Left colon (tissue), 2 donors: ENCODE results near the gene SPOP. TPM values are rescaled to one million over a fixed set of nuclear protein-coding genes. Genes with fewer than 3 reads are reported as not detected.

Experiments used
- ATAC-seq: fragments of 200-7000 bp; cut with Tn5 transposase; one replicate; pipeline ENCODE4 v1.9.1; 2020; ENCODE audit warnings: mild to moderate bottlenecking, moderate library complexity
- DNase-seq, 2 donors: peaks; one replicate each; pipeline ENCODE4 v3.0.0-alpha.2; 2020
- intact Hi-C, 2 donors: fragments of 100-400 bp; cut with DNase I in 1 of 2; cut with micrococcal nuclease in 1 of 2; formaldehyde crosslinking; loops; one replicate each; pipeline versions ENCODE4 v1.11.2 to v1.14.0; 2022; cut with DNase I, micrococcal nuclease
- total RNA-seq, 2 donors: library from RNA; stranded (reverse); fragmentation: NEBNext Ultra II Directional; extraction: Animal tissue kit (Norgen Biotek cat#: 25700); gene quantifications; one replicate each; pipeline ENCODE4 v1.2.1, GENCODE V29; 2021
- donor health status: DM: no; HTN: no; CAD: no.
- donor health status: DM: yes; HTN: yes; CAD: no.

SPOP gene
- total RNA-seq, 2 donors from 2014 or later = 53.4 to 73.3 TPM

DNA sequence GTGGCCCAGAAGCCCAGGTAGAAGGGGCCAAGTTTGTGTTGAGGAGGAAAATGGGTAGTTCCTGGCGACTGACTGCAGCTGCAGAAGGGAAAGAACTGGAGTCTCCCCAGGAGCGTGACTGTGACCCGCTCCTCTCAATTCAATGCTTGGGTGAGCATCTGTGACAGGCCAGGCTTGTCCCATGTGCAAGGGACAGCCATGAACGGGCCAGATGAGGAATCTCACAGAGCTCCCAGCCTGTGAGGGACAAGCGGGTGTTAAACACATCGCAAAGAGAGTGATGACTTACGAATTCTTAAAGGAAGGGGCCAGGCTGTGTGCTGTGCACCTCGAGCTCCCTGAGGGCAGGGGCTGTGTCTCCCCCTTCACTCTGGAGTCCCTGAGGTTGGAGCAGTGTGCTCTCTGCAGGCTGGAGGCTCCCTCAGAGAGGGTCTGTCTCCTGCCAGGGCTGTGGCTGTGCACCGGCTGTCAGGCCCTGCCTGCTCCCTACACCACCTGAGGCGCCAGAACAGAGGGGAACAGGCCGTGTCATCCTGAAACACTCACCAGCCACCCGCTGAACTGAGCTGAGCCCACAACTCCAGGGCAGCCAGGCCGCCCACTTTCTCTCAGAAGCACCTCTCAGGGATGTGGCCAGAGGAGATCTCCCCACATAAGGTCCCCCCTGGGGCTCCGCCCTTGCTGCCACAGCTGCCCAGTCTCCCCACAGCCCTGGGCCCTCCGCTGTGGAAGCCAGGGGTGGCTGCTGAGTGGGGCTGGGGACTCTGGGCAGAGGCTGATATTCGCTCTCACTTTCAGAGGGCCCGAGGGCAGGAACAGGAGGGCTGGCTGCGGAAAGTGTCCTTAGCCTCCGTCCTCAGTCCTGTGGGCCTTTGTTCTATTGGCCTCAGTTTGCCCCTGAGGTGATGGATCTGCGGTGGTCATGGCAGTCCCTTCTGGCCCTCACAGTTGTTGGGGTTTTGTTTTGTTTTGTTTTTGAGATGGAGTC lies 127.9 kb downstream of the SPOP start:
- no peak for DNase-seq
- no peak for ATAC-seq
- intact Hi-C loops = loop anchor here in 1 of 2 donors (5.0 kb wide), 1 partner anchor 113 kb away; no protein-coding TSS in a partner anchor

GRCh38 chr17:49549311-49549605 lies 128.6 kb downstream of the SPOP start:
- ATAC-seq = no peak
- DNase-seq = no peak
- intact Hi-C loops = loop anchor here in 1 of 2 donors (5.0 kb wide), 1 partner anchor 112 kb away; no protein-coding TSS in a partner anchor

Other genes starting within 250 kb of the SPOP start
- 1 to 10 TPM; 1.1 to 2.8 TPM for gene NGFR, start 182.8 kb downstream of the SPOP start, total RNA-seq
- gene NXPH3, start 102.2 kb downstream of the SPOP start, total RNA-seq = 1 to 10 TPM in 1 of 2 donors, under 1 TPM in 1; 0.70 to 3.6 TPM
- gene SLC35B1, start 29.9 kb upstream of the SPOP start, total RNA-seq = 10 to 100 TPM; 43.1 to 55.0 TPM
- gene FAM117A, start 86.0 kb upstream of the SPOP start, total RNA-seq = 1 to 10 TPM; 7.6 to 10.0 TPM
- 10 to 100 TPM; 41.9 to 42.3 TPM for gene KAT7, start 110.6 kb upstream of the SPOP start, total RNA-seq
- not detected for gene TAC4, start 170.0 kb upstream of the SPOP start, total RNA-seq